T47D (cell line): ENCODE results near the gene PIPOX.

Experiments used
- DNase-seq, 2 experiments: peaks; one replicate each; pipeline versions ENCODE4 v3.0.0 to v3.0.0-alpha.2; 2011 to 2012; ENCODE audit warnings: low read depth in 1 of 2, low spot score in 1 of 2
- JUND ChIP-seq: IDR thresholded peaks from 2 replicates; pipeline ENCODE4 v1.6.1; 2012; ENCODE audit warnings: low read depth
- in situ Hi-C: cut with HindIII; loops from 2 replicates; pipeline ENCODE4 v1.10.0; 2016; ENCODE audit warnings: low sequenced_read_pairs, low pct_unique_long_range_greater_than_20kb

Gene PIPOX

DNA sequence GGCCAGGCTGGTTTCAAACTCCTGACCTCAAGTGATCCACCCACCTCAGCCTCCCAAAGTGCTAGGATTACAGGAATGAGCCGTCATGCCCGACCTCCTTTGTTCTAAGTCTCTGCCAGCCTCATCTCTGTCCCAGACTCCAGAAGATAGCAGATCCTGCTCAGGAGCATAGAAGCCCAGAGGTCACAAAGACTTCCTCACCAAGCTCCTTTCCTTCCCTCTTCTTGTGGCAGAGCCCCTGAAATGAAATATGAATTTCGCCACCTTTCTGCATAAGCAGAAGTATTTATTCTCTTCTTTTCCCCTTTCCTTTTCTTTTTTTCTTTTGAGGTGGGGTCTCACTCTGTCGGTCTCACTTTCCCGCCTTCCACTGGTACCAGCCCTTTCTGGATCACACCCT lies 11.5 kb upstream of the PIPOX start:
- no peak for TF ChIP-seq JUND
- no peak for DNase-seq
- in situ Hi-C loops = no loop called here

GRCh38 chr17:29032013-29032856 lies 10.7 kb upstream of the PIPOX start:
- no peak for TF ChIP-seq JUND
- no peak for DNase-seq
- in situ Hi-C loops = no loop called here

DNA sequence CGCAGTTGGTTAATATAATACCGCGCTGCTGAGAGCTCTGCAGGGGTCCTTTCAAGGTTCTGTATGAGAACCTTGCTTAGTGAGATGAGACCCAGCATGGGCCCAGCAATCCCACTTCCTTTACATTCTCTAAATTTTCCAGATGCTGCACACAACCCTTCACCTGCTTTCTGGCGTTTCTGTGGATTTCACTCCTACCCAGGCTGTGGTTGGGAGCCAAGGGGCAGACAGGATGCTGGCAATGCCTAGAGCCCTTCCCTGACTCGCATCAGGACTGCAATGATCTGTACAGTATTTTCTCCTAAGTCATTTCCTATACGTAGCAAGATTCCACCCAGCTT lies 10.1 kb upstream of the PIPOX start:
- in situ Hi-C loops = no loop called here
- TF ChIP-seq JUND = no peak
- DNase-seq = no peak

DNA sequence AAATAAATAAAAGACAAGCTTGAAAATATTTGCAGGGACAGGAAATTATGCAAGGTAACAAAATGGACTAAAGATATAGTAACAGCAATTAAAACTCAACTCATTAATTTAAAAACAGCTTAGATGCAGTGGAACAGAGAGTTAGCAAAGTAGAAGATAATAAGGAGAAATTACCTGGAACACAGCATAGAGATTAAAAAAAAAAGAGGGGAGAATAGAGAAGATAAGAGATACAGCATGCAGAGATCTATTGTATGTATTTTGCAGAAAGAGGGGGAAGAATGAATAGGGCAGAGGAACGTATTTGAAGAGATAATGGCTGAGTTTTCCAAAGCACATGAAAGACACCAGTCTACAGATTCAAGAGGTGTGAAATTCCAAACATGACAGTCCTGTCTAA lies 8.4 kb upstream of the PIPOX start:
- in situ Hi-C loops = no loop called here
- DNase-seq = no peak
- no peak for TF ChIP-seq JUND

DNA sequence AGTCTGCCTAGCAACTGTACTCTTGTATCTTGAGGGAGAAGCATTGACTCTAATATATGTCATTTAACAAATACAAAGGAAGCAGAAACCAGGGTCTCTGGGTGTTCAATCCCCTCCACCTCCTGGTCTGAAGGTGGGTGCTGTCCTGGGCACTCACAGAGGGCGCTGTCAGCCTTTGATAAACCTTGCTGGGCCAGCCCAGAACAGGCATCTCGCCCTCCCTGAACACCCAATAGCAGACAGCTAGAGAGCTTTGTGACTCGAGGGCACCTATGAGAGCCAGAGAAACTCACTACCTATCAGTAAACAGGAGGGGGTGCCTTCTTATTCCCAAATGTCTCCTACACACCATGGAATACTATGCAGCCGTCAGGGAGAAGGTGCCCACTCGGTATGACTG lies 6.4 kb upstream of the PIPOX start:
- no peak for DNase-seq
- in situ Hi-C loops = no loop called here
- no peak for TF ChIP-seq JUND

DNA sequence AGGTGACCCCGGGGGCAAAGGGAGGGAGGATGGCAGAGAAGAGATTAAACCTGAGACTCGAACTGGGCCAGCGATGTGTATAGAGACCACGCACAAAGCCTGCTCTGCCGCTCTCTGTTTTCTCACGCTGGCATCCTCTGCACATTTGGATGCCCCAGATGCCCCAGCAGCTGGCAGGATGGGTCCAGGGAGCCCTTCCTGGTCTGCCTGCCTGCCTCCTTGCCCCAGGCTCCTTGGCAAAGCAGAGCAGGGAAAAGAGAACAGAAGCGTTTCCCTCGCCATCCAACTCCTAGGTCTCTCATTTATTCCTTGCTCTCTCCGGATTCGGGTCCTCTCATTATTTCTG lies 5.2 kb upstream of the PIPOX start:
- in situ Hi-C loops = no loop called here
- no peak for TF ChIP-seq JUND
- no peak for DNase-seq

GRCh38 chr17:29038085-29038795 lies 4.7 kb upstream of the PIPOX start:
- in situ Hi-C loops = no loop called here
- no peak for DNase-seq
- no peak for TF ChIP-seq JUND

GRCh38 chr17:29039764-29040598 lies 3.0 kb upstream of the PIPOX start:
- TF ChIP-seq JUND = no peak
- DNase-seq = no peak
- in situ Hi-C loops = no loop called here

- no peak for TF ChIP-seq JUND
- in situ Hi-C loops = no loop called here
- no peak for DNase-seq
These were observed 1.9 kb upstream of the PIPOX start for GRCh38 chr17:29041091-29041490.

DNA sequence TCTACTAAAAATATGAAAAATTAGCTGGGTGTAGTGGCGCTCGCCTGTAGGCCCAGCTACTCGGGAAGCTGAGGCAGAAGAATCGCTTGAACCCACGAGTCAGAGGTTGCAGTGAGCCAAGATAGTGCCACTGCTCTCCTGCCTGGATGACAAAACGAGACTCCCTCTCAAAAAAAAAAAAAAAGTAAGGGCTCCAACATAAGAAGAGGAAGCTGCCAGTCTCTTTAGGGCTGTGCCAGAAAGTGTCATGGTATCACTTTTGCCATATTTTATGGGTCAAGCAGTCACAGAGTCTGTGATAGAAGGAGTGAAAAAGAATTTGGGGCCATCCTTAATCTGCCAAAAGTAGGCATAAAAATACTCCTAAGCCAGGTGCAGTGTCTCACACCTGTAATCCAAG lies 1.4 kb upstream of the PIPOX start:
- no peak for DNase-seq
- TF ChIP-seq JUND = no peak
- in situ Hi-C loops = no loop called here

DNA sequence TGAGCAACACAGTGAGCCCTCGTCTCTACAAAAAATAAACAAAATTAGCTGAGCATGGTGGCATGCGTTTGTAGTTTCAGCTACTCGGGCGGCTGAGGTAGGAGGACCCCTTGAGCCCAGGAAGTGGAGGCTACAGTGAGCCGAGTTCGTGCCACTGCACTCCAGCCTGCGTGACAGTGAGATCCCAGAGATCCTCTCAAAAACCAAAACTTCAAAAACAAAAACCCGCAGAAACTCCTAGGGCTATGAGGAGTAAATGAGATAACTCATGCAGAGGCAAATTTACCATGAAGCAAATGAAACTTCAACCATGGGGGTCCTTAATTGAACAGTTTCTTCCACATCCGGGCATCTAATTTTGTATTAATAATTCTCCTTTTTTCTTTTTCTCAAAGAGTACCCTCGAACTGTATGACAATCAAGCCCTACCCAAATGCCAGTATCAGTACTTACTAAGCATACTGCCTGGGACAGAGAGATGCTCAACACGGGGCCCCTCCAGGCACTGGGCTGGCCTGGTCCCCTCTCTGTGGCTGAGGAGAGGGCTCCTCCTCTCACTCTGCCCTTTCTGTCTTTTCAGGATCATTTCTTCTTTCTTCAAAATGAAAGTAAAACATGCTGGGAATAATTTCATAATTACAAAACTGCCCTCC lies 789 bp upstream of the PIPOX start:
- no peak for DNase-seq
- no peak for TF ChIP-seq JUND
- in situ Hi-C loops = no loop called here

DNA sequence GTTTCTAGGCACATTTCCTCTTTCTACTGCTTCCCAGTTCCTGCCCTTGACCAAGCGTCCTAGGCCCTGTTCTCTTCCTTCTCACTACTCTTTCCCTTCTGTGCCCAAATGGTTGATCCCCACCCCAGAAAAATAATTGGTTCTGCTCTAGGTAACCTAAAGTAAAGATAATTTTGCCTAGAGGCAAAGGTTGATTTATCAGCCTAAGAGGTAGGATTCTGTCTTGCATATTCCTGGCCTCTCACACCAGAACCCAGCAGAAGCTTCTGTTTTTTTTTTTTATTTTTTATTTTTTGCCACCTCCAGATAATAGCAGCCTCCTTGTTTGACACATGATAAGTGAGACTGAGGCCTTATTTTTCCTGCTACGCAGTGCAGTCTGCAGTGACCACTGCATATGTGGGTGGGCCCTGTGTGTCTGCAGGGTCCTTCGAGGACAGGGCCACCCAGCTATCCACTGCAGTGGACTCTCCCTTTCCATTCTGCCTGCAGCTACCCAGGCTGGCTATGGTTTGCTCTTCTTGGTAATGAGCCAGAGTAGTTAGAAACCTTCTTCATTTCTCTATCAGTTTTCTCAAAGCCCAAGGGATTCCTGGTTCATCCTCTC lies 701 bp downstream of the PIPOX start:
- in situ Hi-C loops = no loop called here
- no peak for TF ChIP-seq JUND
- DNase-seq = no peak

GRCh38 chr17:29045026-29045425 lies 2.1 kb downstream of the PIPOX start:
- DNase-seq = no peak
- in situ Hi-C loops = no loop called here

More at GRCh38 chr17:29045026-29045425, 2.1 kb downstream of the PIPOX start:
- no peak for TF ChIP-seq JUND
